Left hindlimb (tissue), 1 donor: ENCODE data around the gene ALDOA.
A peak's percentile ranks its signal among the peaks of the same experiment; 100 is the strongest.

Experiments used
- DNase-seq: peaks from one replicate; pipeline ENCODE4 v3.0.0-alpha.2; 2018

ALDOA gene

DNA sequence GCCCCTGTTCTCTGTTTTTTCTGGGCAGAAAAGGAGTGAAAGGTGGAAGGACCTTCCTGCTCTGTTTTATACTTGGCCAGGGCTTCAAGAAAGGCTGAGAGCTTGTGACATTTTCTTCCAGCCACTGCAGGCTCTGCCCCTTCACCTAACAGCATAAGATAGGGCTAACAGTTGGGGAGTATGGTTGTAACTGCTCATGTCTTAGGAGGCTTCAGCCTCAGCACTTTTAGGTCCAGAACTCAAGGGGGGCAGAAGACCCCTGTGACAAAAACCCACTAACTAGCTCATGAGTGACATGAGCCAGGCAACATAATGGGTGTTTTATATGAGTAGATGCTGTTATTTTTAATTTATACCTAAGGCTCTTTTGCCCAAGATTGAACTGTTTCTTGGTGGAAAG, 4.9 kb downstream of the ALDOA start:
- DNase-seq: no peak

DNA sequence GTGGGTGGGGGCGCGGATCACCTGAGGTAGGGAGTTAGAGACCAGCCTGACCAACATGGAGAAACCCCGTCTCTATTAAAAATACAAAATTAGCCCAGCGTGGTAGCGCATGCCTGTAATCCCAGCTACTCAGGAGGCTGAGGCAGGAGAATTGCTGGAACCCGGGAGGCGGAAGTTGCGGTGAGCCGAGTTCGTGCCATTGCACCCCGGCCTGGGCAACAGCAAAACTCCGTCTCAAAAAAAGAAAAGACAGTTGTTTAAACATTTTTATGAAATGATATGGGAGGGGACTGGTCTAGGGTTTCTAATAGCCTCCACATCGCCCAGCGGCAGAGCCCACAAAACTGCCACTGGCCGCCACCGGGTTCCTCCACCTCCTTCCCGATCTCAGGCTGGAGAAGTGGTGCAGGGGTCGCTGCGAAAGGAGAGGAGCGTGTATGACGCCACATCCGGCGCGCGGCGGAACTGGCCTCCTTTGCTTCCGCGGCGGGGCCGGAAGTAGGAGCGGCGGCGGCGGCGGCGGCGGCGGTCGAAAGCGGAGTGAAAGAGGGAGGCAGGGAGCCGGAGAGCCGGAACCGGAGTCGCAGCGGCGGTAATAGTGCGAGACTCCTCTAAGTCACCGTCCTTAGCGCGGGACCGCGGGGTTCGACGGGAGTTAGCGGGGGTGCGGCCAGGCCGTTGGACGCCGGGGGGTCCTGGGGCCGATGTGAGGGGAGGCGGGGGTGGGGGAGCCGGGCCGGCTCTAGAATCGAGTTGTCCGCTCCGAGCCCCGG, 10.1 kb downstream of the ALDOA start, which contains the start of gene PPP4C:
Gene PPP4C, plus strand, starts transcription at position 492 of the 773 bp plus-strand sequence. CDS start 384 bp downstream, outside the sequence.
- DNase-seq: peak; percentile 92

DNA sequence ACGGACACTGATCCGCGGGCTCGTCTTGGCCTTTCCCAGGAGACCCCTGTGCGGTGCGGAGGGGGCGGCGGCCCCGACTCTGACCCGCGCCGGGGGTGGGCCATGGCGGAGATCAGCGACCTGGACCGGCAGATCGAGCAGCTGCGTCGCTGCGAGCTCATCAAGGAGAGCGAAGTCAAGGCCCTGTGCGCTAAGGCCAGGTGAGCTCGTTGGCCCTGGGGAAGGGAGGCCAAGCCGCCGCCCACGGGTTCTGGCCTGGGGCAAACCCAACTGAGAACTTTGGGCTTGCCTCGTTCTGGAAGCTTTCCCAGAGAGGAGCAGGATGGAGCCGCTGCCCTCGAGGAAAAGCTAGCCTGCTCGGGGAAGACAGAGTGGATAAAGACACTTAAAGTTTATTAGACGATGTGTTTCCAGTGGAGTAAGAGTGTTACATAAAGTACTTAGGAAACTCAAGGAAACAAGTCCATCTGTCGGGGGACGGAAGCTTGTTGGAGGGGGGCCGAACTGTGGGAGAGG, 10.8 kb downstream of the ALDOA start:
- no peak for DNase-seq

DNA sequence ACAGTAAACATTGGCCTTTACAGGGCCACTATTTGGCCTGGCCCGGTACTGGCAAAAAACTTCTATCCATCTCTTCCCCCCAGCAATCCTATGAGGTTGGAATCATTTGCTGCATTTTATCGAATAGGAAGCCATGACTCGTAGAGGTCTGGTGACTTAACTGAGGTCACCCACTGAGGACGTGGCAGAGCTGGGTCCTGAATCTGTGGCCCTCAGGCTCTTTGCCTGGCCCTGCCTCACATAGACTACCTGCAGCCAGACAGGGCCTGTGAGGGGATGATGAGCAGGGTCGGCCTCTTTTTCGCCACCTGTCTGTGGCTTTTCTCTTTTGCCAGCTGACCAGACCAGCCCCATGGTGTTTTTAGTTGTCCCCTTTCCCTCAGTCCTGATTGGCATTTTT, 12.1 kb downstream of the ALDOA start:
- no peak for DNase-seq

DNA sequence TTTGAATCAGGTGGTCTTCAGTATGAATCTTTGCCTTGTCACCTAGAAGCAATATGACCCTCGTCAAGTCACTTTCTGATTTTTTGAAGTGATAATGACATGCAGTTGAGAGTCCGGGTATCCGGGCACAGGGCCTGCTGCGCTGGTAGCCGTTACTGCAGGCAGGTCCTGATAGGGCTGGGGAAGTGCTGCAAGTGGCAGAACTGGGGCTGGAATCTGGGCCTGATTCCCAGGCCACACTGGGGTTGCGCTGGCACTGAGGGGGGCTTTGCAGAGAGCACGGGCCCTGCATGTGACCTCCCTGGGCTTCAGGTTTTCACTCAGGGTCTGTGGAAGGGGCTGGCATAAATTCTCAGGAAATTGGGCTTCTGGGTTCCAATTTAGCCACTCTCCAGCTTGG, 13.2 kb downstream of the ALDOA start:
- no peak for DNase-seq

DNA sequence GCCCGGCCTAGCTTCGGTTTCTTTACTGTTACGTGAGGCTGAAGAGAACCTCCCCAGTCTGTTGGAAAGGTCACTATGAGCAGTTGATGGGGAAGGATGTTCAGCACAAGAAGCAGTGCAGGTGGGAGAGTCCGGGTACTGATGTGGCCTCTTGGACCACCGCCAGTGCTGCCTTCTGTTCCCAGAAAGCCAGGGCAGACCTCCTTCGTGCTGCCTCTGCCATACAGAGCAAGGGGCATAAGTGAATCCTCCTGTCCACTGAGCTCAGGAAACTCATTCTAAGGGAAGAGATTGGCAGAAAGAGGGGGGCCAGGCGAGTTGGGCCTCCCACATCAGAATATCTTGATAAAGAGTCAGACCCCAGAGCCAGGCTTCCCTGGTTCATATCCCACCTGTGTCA, 13.9 kb downstream of the ALDOA start:
- DNase-seq: no peak

DNA sequence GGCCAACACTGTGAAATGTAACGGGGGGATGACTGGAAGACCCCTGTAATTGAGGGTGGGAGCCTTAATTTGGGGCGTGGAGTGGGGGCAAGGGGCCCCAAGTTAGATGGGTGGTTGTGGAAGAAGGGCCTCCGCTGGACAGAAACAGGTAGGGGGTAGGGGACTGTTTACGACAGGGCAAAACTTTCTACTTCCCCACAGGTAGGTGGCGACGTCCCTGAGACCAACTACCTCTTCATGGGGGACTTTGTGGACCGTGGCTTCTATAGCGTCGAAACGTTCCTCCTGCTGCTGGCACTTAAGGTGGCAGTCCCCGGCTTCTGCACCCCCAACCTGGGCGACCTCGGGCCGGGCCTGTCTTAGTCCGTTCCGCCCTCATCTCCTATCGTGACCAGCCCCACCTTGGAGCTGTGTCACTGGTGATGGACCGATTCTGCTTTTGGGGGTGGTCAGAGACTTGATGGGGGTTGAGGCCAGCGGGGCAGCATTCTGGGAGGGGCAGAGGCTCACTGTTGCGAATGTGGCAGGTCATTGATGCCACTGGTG, 17.1 kb downstream of the ALDOA start:
- DNase-seq: no peak

DNA sequence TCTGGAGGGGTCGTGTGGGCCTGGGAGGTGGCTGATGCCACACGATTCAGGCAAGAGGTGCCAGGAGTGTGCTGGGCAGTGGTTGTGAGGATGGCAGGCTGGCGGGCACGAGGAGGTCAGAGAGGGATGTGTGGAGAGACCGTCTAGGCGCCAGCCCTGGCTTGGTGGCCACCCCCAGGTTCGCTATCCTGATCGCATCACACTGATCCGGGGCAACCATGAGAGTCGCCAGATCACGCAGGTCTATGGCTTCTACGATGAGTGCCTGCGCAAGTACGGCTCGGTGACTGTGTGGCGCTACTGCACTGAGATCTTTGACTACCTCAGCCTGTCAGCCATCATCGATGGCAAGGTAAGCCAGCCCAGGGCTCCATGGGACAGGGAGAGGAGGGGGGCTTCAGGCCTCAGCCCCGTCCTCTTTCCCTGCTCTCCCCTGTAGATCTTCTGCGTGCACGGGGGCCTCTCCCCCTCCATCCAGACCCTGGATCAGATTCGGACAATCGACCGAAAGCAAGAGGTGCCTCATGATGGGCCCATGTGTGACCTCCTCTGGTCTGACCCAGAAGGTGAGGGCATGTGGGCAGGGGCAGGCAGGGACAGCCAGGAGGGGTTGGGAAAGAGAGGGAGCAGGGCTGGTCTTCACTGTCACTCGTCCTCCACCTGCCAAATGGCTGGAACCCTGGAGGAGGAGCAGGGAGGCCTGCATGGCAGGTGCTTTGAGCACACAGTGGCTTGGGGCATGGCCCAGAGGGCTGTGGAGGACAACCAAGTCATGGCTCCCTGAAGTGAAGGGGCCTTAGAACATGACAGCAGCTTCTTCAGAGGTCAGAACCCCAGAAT, 17.9 kb downstream of the ALDOA start:
- DNase-seq: no peak

DNA sequence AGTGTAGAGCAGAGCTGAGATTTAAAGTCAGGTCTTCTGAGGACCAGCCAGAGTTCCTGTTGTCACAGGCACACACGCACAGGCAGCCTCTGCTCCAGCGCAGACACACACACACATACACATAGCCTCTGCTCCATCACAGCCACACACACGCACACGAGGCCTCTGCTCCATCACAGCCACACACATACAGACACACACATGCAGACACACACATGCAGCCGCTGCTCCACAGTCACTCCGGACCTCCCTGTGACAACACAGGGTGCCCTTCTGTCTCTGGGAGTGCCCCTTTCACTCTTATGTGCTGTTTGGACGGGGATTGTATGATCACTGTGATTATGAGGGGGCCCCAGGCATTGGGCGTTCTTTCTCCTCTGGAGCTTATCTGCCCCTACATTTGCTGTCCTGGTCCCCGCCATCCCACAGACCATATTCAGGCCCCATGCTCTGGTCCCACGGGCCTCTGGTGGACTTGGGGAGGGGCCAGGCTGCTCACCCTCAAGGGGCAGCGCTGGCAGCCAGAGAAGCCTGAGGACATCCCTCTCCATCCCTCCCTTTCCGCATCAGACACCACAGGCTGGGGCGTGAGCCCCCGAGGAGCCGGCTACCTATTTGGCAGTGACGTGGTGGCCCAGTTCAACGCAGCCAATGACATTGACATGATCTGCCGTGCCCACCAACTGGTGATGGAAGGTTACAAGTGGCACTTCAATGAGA, 18.7 kb downstream of the ALDOA start:
- DNase-seq: no peak

DNA sequence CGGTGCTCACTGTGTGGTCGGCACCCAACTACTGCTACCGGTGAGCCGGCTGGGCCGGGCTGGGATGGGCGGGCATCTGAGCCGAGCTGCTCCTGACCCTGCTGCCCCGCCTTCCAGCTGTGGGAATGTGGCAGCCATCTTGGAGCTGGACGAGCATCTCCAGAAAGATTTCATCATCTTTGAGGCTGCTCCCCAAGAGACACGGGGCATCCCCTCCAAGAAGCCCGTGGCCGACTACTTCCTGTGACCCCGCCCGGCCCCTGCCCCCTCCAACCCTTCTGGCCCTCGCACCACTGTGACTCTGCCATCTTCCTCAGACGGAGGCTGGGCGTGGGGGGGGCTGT, 19.2 kb downstream of the ALDOA start:
- no peak for DNase-seq

DNA sequence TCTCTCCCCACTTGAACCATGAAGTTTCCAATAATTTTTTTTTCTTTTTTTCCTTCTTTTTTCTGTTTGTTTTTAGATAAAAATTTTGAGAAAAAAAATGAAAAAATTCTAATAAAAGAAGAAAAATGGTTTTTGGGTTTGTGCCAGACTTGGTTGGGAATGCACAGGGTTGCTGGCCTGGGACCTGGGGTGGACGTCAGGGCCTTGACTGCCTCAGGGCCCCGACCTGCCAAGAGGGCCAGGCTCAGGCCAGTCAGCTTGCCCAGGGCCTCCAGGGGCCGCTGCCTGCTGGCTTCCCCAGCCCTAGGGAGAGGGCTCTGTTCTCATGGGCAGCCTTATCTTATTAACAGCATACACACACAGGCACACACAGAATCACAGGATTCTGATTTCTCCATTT, 19.7 kb downstream of the ALDOA start:
- DNase-seq: no peak

DNA sequence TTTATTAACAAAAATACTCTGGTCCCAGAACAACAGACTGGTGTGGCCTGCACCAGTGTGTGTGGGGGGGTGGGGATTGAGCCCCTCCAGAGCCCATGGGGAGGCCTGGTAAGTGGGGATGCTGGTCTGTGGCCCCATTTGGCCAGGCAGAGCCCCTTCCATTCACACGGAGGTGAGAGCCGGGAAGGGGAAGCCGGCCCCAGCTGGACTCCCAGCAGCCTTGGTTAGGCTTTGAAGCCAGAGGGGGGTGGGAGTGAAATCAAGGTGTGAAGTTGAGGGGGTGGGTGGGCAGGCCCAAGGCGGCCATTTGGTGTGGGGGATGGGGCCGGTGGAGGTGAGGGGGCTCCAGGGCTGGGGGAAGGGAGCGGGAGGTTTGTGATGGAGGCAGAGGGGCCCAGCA, 20.3 kb downstream of the ALDOA start:
- DNase-seq: no peak

DNA sequence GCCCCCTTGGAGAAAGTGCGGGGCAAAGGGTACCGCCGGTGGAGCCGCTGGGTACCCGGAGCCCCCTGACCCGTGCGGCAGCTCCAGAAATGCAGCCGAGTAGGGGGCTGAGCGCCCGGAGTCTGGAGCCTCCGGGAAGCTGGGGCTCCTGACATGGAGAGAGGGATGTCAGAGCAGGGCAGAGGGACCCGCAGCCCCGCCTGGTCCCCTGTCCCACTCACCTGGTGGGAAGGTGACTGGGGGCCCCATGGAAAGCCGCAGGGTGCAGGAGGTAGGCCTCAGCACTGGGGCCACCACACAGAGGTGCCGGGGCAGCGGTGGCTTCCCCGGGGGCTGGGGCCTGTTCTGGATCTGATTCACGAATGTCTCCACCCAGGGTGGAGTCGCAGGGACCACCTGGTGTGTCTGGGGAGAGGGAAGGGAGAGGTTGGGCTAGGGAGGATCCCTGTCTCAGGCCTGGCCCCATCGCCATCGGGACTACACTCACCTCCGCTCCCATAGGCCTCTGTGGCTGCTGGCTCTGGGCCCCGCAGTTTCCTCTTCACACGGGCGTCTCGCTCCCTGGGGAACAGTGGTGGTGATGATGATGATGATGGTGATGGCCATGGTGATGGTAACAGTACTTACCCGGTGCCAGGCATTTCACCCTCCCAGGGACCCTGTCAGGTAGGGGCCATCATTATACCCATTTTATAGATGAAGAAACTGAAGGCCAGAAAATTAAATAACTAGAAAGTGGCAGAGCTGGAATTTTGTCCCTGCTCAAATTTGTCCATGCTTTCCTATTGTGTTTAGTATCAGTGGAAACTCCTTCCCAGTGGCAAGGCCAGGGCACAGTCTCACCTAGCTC, 21.0 kb downstream of the ALDOA start:
- DNase-seq: no peak

DNA sequence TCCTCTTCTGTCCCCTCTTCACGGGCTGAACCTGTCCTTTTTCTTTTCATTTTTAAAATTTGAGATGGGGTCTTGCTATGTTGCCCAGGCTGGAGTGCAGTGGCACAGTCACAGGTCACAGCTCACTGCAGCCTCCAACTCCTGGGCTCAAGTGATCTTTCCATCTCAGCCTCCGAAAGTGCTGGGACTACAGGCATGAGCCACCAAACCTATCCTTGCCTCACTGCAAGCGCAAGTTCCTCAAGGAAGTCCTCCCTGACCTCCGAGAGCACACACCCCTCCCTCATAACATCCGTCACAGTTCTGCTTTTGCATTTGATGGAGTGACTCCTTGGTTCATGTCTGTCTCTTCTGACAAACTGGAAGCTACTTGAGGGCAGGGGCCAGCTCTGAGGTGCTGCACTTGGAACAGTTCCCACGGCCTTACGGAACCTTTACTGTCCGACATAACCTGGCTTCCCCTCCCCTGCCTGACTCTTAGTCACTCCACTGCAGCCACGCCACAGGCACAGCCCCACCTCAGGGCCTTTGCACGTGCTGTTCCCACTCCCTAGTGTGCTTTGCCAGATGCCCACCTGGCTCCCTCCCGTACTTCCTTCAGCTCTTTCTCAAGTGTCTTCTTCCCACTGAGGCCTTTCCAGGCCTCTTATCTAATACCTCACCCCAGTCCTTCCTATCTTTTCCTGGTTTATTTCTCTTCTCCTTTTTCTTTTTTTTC, 21.8 kb downstream of the ALDOA start:
- DNase-seq: no peak

DNA sequence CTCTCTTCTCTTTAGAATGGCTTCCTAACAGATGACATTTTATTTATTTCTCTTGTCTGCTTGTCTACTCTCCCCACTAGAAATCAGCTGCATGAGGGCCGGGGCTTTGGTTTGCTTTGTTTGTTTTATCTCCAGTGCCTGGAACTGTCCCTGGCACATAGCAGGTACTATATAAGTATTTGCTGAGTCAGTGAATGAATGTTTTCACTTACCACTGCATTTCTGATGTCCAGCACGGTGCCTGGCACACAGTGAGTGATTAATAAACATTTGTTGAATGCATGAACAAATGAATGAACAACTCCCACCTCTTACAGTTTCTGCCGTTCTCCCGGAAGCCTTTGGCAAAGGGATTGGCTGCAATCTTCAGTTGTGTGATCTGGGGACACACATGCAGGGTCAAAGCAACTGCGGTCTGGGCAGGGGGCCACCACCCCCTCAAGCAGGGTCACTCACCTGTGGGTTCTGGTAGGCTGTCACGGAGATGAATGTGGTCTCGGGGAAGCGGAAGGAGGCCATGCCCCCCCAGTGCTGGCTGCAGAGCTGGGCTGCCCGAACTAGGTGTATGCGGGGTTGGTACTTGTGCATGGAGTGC, 22.8 kb downstream of the ALDOA start:
- no peak for DNase-seq

DNA sequence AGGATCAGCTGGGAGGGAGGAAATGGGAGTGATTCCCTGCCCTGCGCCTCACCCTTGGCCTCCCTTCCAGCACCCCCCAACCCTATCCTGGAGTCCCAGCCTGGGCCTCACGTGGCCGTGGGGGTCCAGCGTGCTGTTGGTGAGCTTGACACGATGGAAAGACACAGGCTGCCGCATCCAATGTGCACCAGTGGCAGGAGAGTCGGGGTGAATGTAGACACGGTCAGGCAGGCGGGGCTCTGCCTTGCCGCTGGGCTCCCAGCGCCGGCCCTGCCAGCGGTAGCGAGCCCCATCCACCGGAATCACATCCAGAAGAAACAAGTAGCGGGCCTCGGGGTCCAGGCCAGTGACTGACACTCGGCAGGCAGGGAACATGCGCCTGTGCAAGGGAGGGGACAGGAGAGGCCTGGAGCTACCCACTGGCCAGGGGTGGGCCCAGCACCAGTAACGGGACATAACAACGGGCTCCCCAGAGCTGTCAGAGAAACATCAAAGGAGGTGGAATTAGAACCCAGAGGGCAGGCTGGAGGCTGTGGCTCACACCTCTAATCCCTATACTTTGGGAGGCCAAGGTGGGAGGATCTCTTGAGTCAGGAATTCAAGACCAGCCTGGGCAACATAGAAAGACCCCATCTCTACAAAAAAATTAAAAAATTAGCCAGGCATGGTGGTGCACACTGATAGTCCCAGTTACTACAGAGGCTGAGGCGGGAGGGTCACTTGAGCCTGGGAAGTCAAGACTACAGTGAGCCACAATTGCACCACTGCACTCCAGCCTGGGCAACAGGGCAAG, 23.5 kb downstream of the ALDOA start:
- no peak for DNase-seq

DNA sequence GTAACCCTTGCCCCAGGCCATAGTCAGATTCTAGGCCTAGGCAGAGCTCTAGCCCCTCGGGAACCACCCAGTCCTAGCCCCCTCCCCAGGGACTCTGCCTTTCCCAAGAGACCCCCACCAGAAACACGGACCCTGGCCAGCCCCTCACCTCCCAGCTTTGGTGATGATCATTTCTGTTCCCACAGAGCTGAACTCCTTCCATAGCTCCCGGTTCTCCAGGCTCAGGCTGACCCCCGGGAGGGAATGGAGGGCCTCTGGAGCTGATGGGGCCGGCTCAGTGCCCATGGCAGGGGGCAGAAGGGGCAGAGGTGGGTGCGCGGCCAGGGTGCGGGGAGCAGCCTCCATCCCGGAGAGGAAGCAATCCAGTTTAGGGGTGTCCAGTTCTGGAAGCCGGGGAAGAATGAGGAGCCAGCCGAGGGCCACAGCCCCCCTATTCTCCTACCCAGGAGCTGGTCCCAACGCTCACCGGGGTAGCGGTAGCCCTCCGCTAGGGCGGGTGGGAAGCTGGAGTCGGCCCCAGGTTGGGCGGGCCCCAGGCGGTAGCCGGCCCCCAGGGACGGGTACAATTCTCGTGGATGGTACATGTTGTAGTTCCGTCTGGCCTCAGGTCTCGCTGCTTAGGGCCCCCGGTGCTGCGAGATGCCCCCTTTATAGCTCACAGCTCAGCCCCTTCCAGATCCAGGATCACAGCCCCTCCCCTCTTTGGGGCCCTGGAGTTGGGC, 25.2 kb downstream of the ALDOA start:
- DNase-seq: no peak

DNA sequence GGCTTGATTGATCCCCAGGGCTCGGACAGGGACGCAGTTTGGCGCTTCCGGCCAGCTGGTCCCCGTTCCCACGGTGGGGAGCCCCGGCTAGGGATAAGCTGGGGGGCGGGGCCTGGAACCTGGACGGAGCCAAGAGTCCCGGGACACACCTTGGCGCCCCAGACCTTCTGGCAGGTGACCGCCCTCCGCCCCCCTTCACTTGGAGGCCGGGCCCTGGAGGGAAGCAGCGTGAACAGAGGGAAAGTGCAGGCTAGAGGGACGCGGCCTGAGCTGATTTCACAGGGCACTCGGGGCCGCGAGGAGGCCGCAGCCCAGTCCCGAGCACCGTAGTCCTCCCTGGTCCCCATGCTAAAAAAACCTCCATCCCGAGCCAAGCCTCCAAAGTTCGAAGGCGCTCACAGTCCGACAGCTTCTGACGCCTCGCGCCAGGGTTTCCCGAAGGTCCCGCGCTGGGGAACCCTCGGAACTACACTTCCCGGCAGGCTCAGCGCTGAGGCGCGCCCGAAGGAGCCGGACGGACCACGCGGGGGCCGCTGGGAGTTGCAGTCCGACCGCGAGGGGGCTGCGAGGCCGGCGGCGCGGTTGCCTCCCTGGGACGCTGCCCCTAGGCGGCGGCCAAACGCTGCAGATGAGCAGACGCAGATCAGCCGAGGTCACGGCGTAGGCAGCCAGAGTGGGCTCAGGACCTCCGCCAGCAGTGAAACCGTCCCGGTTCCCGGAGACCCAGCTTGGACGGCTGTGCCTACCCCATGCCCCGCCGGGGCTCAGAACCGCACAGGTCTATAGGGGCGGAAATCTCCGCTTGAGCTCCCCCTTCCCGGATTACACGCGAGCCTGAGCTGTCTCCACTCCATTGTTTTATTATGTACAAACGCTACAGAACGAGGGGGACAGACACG, 26.2 kb downstream of the ALDOA start, which contains the start of gene TBX6:
Gene TBX6, minus strand, starts transcription at position 451 of the 899 bp plus-strand sequence. CDS start 731 bp downstream, outside the sequence.
- peak; percentile 94 for DNase-seq
